Adipocyte (in vitro differentiated cells): ENCODE measurements around the gene SMARCC2.

Experiments
- DNase-seq: peaks from one replicate; pipeline ENCODE4 v3.0.0-alpha.2; 2015; ENCODE audit warnings: low read depth
- H3K27me3 ChIP-seq: replicated peaks from 2 replicates; pipeline ENCODE4 v1.7.0; 2013; ENCODE audit warnings: mild to moderate bottlenecking, low read length, moderate library complexity; ENCODE audit not compliant: control insufficient read depth, insufficient read depth
- H3K36me3 ChIP-seq: 2 replicates; pipeline ENCODE4 v1.7.0; 2013; ENCODE audit warnings: low read length, mild to moderate bottlenecking, moderate library complexity; ENCODE audit not compliant: control insufficient read depth, insufficient read depth, severe bottlenecking
- H3K4me1 ChIP-seq: 2 replicates; pipeline ENCODE4 v1.7.0; 2013; ENCODE audit warnings: mild to moderate bottlenecking, low read length, moderate library complexity; ENCODE audit not compliant: control insufficient read depth, insufficient read depth
- H3K4me3 ChIP-seq: 2 replicates; pipeline ENCODE4 v1.7.0; 2013; ENCODE audit warnings: mild to moderate bottlenecking, low read length, moderate library complexity
- H3K9ac ChIP-seq: 2 replicates; pipeline ENCODE4 v1.7.0; 2013; ENCODE audit warnings: mild to moderate bottlenecking, low read length, moderate library complexity
- H3K9me3 ChIP-seq: 2 replicates; pipeline ENCODE4 v1.7.0; 2013; ENCODE audit warnings: mild to moderate bottlenecking, low read length, moderate library complexity; ENCODE audit not compliant: control insufficient read depth

SMARCC2 gene

DNA sequence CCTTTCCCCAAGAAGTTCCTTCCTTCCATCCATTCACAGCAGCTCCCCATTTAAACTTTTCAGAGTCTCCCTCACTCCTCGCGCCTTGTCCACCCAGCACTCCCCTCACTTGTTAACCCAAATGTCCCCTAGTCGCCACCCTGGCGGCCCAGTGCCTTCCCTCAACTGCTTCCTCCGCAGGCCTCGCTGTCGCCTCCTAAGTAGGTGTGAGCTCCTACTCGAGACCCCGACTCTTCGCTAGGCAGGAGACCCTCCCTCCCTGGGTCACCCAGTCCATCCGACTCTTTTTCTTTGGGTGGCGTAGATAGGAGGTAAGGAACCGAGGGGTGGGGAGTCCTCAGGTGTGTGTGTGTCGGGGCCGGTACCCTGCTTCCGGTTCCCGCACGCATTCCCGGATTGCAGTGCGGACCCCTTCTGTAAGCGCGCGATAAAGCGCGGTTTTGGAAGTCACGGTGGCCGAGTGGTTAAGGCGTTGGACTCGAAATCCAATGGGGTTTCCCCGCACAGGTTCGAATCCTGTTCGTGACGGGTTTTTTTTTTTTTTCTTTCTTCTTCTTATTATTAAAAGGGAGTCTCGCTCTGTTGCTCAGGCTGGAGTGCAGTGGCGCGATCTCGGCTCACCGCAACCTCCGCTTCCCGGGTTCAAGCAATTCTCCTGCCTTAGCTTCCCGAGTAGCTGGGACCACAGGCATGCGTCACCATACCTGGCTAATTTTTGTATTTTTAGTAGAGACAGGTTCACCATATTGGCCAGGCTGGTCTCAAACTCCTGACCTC is 823 bp upstream of the SMARCC2 start:
- H3K9me3 ChIP-seq, result no peaks in the 10 kb centered on the region
- peaks cover 34% of the 10 kb centered on the region for H3K4me1 ChIP-seq
- no peaks in the 10 kb centered on the region for H3K27me3 ChIP-seq
- peak overlapping the region; percentile 90 for H3K4me3 ChIP-seq
- DNase-seq, result peak; percentile 90
- H3K9ac ChIP-seq, result peak overlapping the region; percentile 91
- H3K36me3 ChIP-seq, result peaks cover 6% of the 10 kb centered on the region

DNA sequence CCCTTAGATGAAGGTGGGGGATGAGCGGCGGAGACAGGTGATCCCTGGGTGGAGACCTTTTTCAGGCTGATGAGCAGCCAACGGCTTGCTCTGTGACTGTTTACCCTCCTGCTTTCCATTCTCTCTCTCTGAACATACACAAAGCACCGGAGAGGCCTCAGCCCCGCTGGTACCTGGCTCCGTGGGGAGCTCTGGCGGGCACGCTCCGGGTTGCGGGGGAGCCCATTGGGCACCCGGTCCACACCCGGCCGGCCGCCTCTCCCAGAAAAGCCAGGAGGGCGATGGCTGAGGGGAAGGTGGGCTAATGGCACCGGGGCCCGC is 545 bp downstream of the SMARCC2 start:
- Histone ChIP-seq H3K4me3 (peak overlapping the region; percentile 82), H3K9me3 (no peaks in the 10 kb centered on the region), H3K36me3 (peaks cover 20% of the 10 kb centered on the region), H3K4me1 (peaks cover 34% of the 10 kb centered on the region), H3K27me3 (no peaks in the 10 kb centered on the region), H3K9ac (peak overlapping the region; percentile 91)
- DNase-seq, result no peak

DNA sequence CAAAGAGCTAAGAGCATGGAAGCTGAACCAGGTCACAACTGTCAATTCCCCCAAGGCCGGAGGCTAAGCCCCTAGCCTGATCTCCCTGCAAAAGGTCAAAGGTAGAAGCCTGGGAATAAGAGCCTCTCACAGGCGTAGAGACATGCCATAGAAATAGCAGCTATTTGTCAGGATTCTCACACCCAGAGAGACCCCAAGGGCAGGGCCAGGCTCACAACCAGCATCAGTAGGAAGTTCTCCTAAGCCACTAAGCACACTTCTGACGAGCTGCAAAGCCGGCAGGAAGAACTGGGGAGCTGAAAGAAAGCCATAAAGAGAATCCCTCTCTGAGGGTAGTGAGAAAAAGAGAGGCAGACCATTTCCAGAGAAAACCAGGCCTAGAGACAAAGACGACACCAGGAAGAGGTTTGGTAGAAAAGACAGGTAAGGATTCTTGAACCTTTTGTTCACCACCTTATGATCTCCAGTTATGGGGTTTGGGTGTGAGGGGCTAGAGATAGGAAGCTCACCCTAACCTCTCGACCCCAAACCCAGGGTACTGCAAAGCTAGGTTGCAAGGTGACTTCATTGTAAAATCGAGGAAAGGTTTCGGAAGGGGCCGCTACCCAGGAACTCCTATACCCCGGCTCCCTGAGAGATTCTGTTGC is 1.0 kb downstream of the SMARCC2 start:
- Histone ChIP-seq H3K9me3 (no peaks in the 10 kb centered on the region), H3K4me1 (peaks cover 34% of the 10 kb centered on the region), H3K4me3 (peak overlapping the region; percentile 82), H3K36me3 (peaks cover 24% of the 10 kb centered on the region), H3K9ac (peak overlapping the region; percentile 91), H3K27me3 (no peaks in the 10 kb centered on the region)
- DNase-seq, result peak; percentile 29

DNA sequence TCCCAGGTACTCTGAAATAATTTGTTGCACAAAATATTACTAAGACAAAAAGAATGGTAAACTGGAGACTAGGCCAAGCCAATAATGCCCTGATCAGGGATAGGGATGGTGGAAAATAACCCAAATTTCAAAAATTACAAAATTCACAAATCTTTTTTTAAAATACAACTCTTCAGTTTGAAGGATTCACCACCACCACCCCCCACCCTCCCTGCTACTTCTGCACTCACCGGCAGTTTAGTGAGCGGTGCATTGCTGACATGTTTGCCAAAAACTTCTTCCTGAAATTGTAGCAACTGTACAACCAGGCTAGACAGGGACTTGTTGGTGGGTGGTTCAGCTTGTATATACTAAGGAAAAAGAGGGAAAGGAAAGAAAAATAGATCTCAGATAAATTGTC is 2.3 kb downstream of the SMARCC2 start:
- Histone ChIP-seq H3K36me3 (peaks cover 33% of the 10 kb centered on the region), H3K27me3 (no peaks in the 10 kb centered on the region), H3K9ac (no peak overlapping the region), H3K9me3 (no peaks in the 10 kb centered on the region), H3K4me1 (peaks cover 31% of the 10 kb centered on the region), H3K4me3 (no peak overlapping the region)
- no peak for DNase-seq

DNA sequence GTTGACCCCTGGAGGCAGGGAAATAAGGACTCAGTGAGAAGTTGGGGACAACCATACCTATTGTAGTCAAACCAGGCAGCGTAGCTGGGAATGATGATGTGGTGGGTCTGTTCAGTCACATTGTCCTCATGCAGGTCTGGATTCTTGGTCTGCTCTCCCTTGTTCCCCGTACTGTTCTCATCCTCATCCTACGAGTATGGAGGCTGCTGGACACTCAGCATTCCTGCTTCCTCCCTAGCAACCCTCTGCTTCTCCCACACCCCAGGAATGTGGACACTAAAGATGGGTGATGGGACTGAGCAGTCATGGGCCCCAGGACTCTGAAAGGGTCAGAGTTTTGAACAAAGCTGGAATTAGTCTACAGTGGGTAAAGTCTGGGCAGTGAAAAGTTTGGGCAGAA is 10.9 kb downstream of the SMARCC2 start:
- Histone ChIP-seq H3K4me3 (no peak overlapping the region), H3K4me1 (no peaks in the 10 kb centered on the region), H3K27me3 (no peaks in the 10 kb centered on the region), H3K9me3 (no peaks in the 10 kb centered on the region), H3K9ac (no peak overlapping the region), H3K36me3 (peaks cover 84% of the 10 kb centered on the region)
- DNase-seq, result no peak

DNA sequence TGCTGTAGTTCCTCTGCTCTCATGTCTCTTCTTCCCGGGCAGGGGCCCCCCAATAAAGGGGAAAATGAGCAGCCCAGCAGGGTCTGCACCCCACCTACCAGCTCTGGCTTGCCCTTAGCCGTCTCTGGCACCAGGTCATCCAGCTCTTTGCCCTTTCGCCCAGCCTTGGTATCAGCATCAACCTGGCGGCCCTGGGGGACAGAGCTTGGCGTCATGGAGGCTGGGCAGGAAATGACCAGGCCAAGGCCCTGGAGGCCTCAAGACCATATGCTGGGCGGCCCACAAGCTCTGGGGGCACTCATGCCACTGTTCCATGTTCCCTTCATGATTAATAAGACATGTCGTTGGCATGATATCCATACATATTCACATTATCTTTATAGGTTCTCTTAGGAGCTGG is 16.4 kb downstream of the SMARCC2 start:
- Histone ChIP-seq H3K27me3 (no peaks in the 10 kb centered on the region), H3K4me1 (no peaks in the 10 kb centered on the region), H3K9me3 (no peaks in the 10 kb centered on the region), H3K36me3 (peaks cover 84% of the 10 kb centered on the region), H3K9ac (no peak overlapping the region), H3K4me3 (no peak overlapping the region)
- no peak for DNase-seq

DNA sequence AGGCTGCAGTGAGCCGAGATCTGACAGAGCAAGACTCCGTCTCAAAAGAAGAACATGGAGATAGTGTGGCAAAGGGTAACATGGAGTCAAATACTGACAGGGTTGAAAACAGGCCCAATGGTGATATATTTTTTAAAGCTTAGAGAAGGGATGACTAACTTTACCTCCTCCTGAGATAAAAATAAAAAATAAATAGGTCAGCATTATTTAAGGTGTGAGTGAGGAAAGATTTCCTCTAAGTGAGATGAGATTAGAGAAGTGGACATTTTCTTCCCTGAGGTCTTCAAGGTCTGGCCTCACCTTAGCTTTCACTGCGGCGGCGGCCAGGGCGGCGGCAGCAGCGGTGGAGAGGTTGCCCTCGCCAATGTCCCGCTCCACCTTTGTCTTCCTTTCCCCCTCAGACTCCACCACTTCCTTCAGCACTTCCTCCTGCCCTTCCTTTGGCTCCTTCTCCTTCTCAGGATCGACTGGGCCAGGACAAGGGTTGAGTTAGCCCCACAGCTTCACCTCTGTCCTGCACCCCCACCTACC is 20.0 kb downstream of the SMARCC2 start:
- H3K4me3 ChIP-seq, result no peak overlapping the region
- peaks cover 83% of the 10 kb centered on the region for H3K36me3 ChIP-seq
- no peak overlapping the region for H3K9ac ChIP-seq
- no peaks in the 10 kb centered on the region for H3K9me3 ChIP-seq
- no peaks in the 10 kb centered on the region for H3K27me3 ChIP-seq
- H3K4me1 ChIP-seq, result no peaks in the 10 kb centered on the region
- DNase-seq, result no peak

DNA sequence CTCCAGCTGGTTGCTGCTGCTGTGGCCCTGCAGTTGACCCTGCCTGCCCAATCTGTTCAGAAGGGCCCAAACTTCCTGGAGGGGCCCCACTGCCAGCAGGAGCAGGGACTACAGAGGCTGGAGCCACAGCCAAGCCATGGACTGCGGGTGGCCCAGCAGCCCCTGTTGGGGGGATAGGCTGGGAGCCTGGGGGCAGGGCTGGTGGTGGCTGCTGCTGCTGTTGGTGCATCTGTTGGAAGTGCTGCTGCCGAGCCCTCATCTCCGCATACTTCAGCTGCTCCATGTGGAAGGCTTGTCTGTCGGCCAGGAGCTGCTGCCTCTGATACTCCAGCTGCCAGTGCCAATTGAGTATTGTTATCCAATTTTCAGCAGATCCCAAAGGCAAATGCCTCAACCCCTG is 23.9 kb downstream of the SMARCC2 start:
- Histone ChIP-seq H3K4me3 (no peak overlapping the region), H3K36me3 (peaks cover 84% of the 10 kb centered on the region)

DNA sequence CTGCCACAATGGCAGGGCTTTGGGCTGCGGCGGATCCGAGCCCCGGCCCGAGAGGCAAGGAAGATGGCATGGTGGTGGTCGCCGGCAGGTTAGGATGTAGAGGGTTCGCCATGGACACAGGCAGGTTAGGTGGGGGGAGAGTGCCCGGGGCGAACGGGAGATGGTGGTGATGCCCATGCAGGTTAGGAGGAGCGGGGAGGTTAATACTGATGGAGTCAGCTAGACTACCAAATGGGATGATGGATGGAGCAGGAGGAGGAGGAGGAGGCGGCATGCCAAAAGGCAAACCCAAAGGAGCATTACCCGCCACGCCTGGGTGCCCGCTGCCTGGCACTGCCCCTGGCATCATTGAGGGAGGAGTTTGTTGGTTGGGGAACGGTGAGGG is 24.9 kb downstream of the SMARCC2 start:
- no peak overlapping the region for H3K4me3 ChIP-seq
- H3K36me3 ChIP-seq, result peaks cover 84% of the 10 kb centered on the region
- no peak for DNase-seq

More for the DNA sequence above, 23.9 kb downstream of the SMARCC2 start:
- Histone ChIP-seq H3K9ac (no peak overlapping the region), H3K27me3 (no peaks in the 10 kb centered on the region), H3K4me1 (peaks cover 17% of the 10 kb centered on the region), H3K9me3 (no peaks in the 10 kb centered on the region)
- DNase-seq, result no peak

DNA sequence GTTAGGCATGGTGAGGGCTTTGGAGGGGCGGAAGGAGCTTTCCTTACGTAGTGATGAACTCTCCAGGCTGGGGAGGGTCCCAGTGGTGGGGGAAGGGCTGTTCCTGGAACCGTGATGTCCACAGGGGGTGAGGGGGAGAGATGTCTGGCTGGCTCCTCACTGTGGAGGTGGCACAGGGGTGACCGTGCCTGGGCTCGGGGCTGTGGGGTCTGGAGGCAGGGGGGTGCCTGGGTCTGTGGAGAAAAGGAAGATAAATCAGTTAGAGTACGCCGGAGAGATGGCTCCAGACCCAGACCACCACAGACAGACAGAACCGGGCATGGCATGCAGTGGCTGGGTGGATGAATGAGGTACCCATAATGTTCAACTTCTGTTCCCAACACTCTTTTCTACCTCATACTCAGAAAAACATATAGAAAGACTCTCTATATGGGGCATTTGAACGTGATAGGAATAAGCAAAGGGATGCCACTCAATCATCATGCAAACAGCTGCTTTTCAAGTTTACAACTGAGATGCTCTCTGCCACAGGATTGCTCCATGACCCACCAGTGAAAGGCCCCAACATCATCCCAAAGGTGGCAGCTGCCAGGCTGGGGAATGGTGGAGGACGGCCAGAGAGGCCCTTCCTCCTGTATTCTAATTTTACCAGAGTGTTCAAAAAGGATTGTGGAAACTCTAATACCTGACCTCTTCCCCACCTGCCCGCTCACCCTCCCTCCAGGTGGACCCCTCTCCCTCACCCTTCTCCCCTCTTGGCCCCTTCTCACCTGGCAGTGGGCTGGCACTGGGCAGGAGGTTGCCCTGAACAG is 25.5 kb downstream of the SMARCC2 start:
- Histone ChIP-seq H3K36me3 (peaks cover 80% of the 10 kb centered on the region), H3K4me1 (peaks cover 25% of the 10 kb centered on the region), H3K9me3 (no peaks in the 10 kb centered on the region), H3K27me3 (no peaks in the 10 kb centered on the region), H3K9ac (no peak overlapping the region), H3K4me3 (no peak overlapping the region)
- DNase-seq, result no peak

More for the DNA sequence above, 24.9 kb downstream of the SMARCC2 start:
- H3K9ac ChIP-seq, result no peak overlapping the region
- H3K27me3 ChIP-seq, result no peaks in the 10 kb centered on the region
- no peaks in the 10 kb centered on the region for H3K9me3 ChIP-seq
- H3K4me1 ChIP-seq, result peaks cover 25% of the 10 kb centered on the region
